OCI-LY1 (cell line): Measurements from ENCODE around the gene KLHDC4.

ENCODE experiments used
- EZH2 ChIP-seq: fragments of 200-600 bp; sonication (generic), shearing (Covaris generic); IDR thresholded peaks from 2 replicates; pipeline ENCODE4 v1.8.0; 2017; ENCODE audit warnings: borderline replicate concordance, mixed run types, mild to moderate bottlenecking, antibody characterized with exemption, low read length, moderate library complexity, mixed read lengths
- TF ChIP-seq, protein P1 (sequence below): fragments of 200-600 bp; sonication (generic), shearing (Covaris generic); IDR thresholded peaks from 2 replicates; pipeline ENCODE4 v1.5.1; 2017; ENCODE audit warnings: mild to moderate bottlenecking, antibody characterized with exemption, low read length, moderate library complexity, mixed read lengths

DNA sequence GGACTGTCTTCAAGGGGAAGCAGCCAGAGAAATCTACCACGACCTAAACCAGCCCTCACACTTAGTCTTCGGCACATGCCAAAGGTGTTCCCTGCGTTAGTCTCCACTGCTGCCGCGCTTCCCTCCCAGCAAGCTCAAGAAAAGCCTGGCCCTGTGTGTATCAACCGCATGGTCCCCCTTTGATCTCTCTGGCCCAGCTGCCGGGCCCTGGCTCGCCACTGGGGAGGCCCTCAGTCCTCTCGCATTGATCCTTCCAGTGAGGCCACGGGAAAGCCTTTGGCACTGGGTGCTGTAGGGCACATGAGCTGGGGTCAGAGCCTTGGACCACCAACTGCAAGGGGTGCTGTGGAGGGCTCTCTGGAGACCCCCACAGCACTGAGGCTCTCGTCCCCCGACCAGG, 29.6 kb upstream of the KLHDC4 start:
- TF ChIP-seq, protein P1, sequence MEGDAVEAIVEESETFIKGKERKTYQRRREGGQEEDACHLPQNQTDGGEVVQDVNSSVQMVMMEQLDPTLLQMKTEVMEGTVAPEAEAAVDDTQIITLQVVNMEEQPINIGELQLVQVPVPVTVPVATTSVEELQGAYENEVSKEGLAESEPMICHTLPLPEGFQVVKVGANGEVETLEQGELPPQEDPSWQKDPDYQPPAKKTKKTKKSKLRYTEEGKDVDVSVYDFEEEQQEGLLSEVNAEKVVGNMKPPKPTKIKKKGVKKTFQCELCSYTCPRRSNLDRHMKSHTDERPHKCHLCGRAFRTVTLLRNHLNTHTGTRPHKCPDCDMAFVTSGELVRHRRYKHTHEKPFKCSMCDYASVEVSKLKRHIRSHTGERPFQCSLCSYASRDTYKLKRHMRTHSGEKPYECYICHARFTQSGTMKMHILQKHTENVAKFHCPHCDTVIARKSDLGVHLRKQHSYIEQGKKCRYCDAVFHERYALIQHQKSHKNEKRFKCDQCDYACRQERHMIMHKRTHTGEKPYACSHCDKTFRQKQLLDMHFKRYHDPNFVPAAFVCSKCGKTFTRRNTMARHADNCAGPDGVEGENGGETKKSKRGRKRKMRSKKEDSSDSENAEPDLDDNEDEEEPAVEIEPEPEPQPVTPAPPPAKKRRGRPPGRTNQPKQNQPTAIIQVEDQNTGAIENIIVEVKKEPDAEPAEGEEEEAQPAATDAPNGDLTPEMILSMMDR = no peak
- no peak for TF ChIP-seq EZH2
